PC-3 (cell line): ENCODE results near the gene HRG. TPM values are rescaled to one million over a fixed set of nuclear protein-coding genes. Genes with fewer than 3 reads are reported as not detected.

ENCODE experiments used
- ATAC-seq: fragments of 200-7000 bp; cut with Tn5 transposase; 2 replicates; pipeline ENCODE4 v1.9.1; 2020; ENCODE audit warnings: mild to moderate bottlenecking, moderate library complexity
- BruUV-seq: library from RNA; stranded (reverse); fragments of 400-500 nt; replicated peaks from 2 replicates; lab custom pipeline; 2021; lab: Mats Ljungman, UMichigan
- CTCF ChIA-PET: fragments of 300-600 bp; sonication (Branson Sonifier 250); formaldehyde crosslinking; loops from one replicate; lab custom pipeline; 2022; ENCODE audit warnings: antibody characterized with exemption; lab: Charles Lee
- POLR2A ChIA-PET: fragments of 300-600 bp; sonication (Branson Sonifier 250); formaldehyde crosslinking; loops from one replicate; lab custom pipeline; 2022; ENCODE audit warnings: antibody characterized with exemption; ENCODE audit not compliant: unreplicated experiment; lab: Charles Lee
- DNase-seq: peaks from one replicate; pipeline ENCODE4 v3.0.0-alpha.2; 2015
- H2AFZ ChIP-seq: fragments of 300-600 bp; sonication (generic); 2 replicates; pipeline ENCODE4 v1.6.0; 2016; ENCODE audit warnings: antibody characterized with exemption, low read length
- H3F3A ChIP-seq: fragments of 300-600 bp; sonication (generic); one replicate; pipeline ENCODE4 v1.6.0; 2017; ENCODE audit warnings: antibody characterized with exemption, low read length, control low read depth, mild to moderate bottlenecking; ENCODE audit not compliant: unreplicated experiment
- H3K27ac ChIP-seq: fragments of 300-600 bp; sonication (generic); 2 replicates; pipeline ENCODE4 v1.5.1; 2016; ENCODE audit warnings: mild to moderate bottlenecking, low read length
- H3K27me3 ChIP-seq: fragments of 300-600 bp; sonication (generic); 2 replicates; pipeline ENCODE4 v1.6.1; 2016; ENCODE audit warnings: low read length, mixed read lengths
- H3K36me3 ChIP-seq: fragments of 300-600 bp; sonication (generic); 2 replicates; pipeline ENCODE4 v1.6.1; 2016; ENCODE audit warnings: low read depth, mixed run types, low read length, mixed read lengths
- H3K4me1 ChIP-seq: fragments of 300-600 bp; sonication (generic); 2 replicates; pipeline ENCODE4 v1.5.1; 2016; ENCODE audit warnings: low read length; ENCODE audit not compliant: insufficient read depth
- H3K4me2 ChIP-seq: fragments of 300-600 bp; sonication (generic); 2 replicates; pipeline ENCODE4 v1.6.0; 2016; ENCODE audit warnings: low read length
- H3K4me3 ChIP-seq: fragments of 300-600 bp; sonication (generic); 2 replicates; pipeline ENCODE4 v1.5.1; 2016; ENCODE audit warnings: mild to moderate bottlenecking, low read length, mixed read lengths
- H3K79me2 ChIP-seq: fragments of 300-600 bp; sonication (generic); 2 replicates; pipeline ENCODE4 v1.6.1; 2017; ENCODE audit warnings: low read length, mixed read lengths
- H3K9ac ChIP-seq: fragments of 300-600 bp; sonication (generic); 2 replicates; pipeline ENCODE4 v1.6.0; 2016; ENCODE audit warnings: mild to moderate bottlenecking, low read length
- H3K9me2 ChIP-seq: fragments of 300-600 bp; sonication (generic); replicated peaks from 2 replicates; pipeline ENCODE4 v1.6.1; 2016; ENCODE audit warnings: mixed run types, low read length, mixed read lengths
- H3K9me3 ChIP-seq: fragments of 300-600 bp; sonication (generic); 2 replicates; pipeline ENCODE4 v1.6.1; 2016; ENCODE audit warnings: low read length, mixed read lengths
- H4K20me1 ChIP-seq: fragments of 300-600 bp; sonication (generic); 2 replicates; pipeline ENCODE4 v1.6.1; 2016; ENCODE audit warnings: low read length, mixed read lengths
- CTCF ChIP-seq: fragments of 300-600 bp; sonication (generic); conservative IDR thresholded peaks from 2 replicates; pipeline ENCODE4 v1.5.1; 2017; ENCODE audit warnings: antibody characterized with exemption, low read depth, mild to moderate bottlenecking, low read length
- EZH2 ChIP-seq: fragments of 300-600 bp; sonication (generic); IDR thresholded peaks from one replicate; pipeline ENCODE4 v1.6.1; 2017; ENCODE audit warnings: antibody characterized with exemption, mild to moderate bottlenecking, low read length; ENCODE audit not compliant: unreplicated experiment
- EZH2phosphoT487 ChIP-seq: fragments of 300-600 bp; sonication (generic); IDR thresholded peaks from 2 replicates; pipeline ENCODE4 v1.6.1; 2018; ENCODE audit warnings: mild to moderate bottlenecking, antibody characterized with exemption, low read length, borderline replicate concordance
- intact Hi-C: fragments of 100-400 bp; cut with micrococcal nuclease; formaldehyde crosslinking; loops from 2 replicates; pipeline ENCODE4 v1.9.0; 2023
- total RNA-seq: library from RNA; depleted of rRNA; stranded (reverse); fragments of >200 nt; gene quantifications from 2 replicates; pipeline ENCODE4 v1.2.3, GENCODE V29; 2014

Gene HRG
- total RNA-seq, 1 experiment from 2014 or later: not detected

- Histone ChIP-seq H3K36me3 (no peaks in the 10 kb centered on the region), H4K20me1 (no peaks in the 10 kb centered on the region), H3K27me3 (no peaks in the 10 kb centered on the region), H3K9me2 (no peaks in the 10 kb centered on the region; the same call in 1 of the 2 replicates), H3K9ac (no peak overlapping the region), H3K9me3 (no peaks in the 10 kb centered on the region), H3K4me2 (no peak overlapping the region), H3K4me3 (no peak overlapping the region), H3F3A (no peaks in the 10 kb centered on the region), H3K79me2 (no peaks in the 10 kb centered on the region), H3K27ac (no peak overlapping the region), H3K4me1 (peaks cover 29% of the 10 kb centered on the region), H2AFZ (no peak overlapping the region)
- POLR2A ChIA-PET: no interaction called here
- DNase-seq (no peak), ATAC-seq (no peak)
- BruUV-seq: no TSS peak
- no peak for TF ChIP-seq EZH2
- no peak for TF ChIP-seq EZH2phosphoT487
- CTCF ChIA-PET: no interaction called here
- intact Hi-C loops: no loop called here
These were observed 25.9 kb downstream of the HRG start for GRCh38 chr3:186691676-186692075.

- H3K27me3 ChIP-seq: no peaks in the 10 kb centered on the region
- no peaks in the 10 kb centered on the region for H4K20me1 ChIP-seq
- H3K9ac ChIP-seq: no peak overlapping the region
- H3K4me3 ChIP-seq: no peak overlapping the region
- H2AFZ ChIP-seq: no peak overlapping the region
- BruUV-seq: no TSS peak
- ChIA-PET POLR2A (no interaction called here), CTCF (no interaction called here)
- DNase-seq: peak; percentile 9
- no peak overlapping the region for H3K4me2 ChIP-seq
- TF ChIP-seq CTCF: no peak
- no peak for TF ChIP-seq EZH2phosphoT487
- no peak for TF ChIP-seq EZH2
- intact Hi-C loops: no loop called here
- H3F3A ChIP-seq: no peaks in the 10 kb centered on the region
- H3K9me2 ChIP-seq: no peaks in the 10 kb centered on the region; the same call in 1 of the 2 replicates
- peak overlapping the region; percentile 78 for H3K27ac ChIP-seq
- peaks cover 29% of the 10 kb centered on the region for H3K4me1 ChIP-seq
- no peaks in the 10 kb centered on the region for H3K79me2 ChIP-seq
- H3K36me3 ChIP-seq: no peaks in the 10 kb centered on the region
- peak; percentile 9; the same call in 1 of the 2 replicates for ATAC-seq
- no peaks in the 10 kb centered on the region for H3K9me3 ChIP-seq
These were observed 28.0 kb downstream of the HRG start for GRCh38 chr3:186693843-186694242.

- Histone ChIP-seq H3K9me2 (no peaks in the 10 kb centered on the region; the same call in 1 of the 2 replicates), H3F3A (no peaks in the 10 kb centered on the region), H2AFZ (no peak overlapping the region), H3K9me3 (no peaks in the 10 kb centered on the region), H3K4me1 (peaks cover 29% of the 10 kb centered on the region), H3K79me2 (no peaks in the 10 kb centered on the region), H4K20me1 (no peaks in the 10 kb centered on the region), H3K4me2 (peak overlapping the region; percentile 30), H3K9ac (peak overlapping the region; percentile 27; the same call in 1 of the 2 replicates), H3K4me3 (no peak overlapping the region), H3K36me3 (no peaks in the 10 kb centered on the region), H3K27me3 (no peaks in the 10 kb centered on the region), H3K27ac (peak overlapping the region; percentile 78)
- CTCF ChIA-PET: no interaction called here
- intact Hi-C loops: no loop called here
- TF ChIP-seq EZH2 (no peak), EZH2phosphoT487 (no peak), CTCF (no peak)
- DNase-seq (peak; percentile 64), ATAC-seq (peak; percentile 70)
- POLR2A ChIA-PET: no interaction called here
- BruUV-seq: no TSS peak
These were observed 28.6 kb downstream of the HRG start for GRCh38 chr3:186694288-186695032.
